ENCODE results near the gene DAB2IP. TPM values are rescaled to one million over a fixed set of nuclear protein-coding genes. Genes with fewer than 3 reads are reported as not detected.

The DAB2IP gene
- total RNA-seq, 1 donor from 2014 or later = 104 TPM

DNA sequence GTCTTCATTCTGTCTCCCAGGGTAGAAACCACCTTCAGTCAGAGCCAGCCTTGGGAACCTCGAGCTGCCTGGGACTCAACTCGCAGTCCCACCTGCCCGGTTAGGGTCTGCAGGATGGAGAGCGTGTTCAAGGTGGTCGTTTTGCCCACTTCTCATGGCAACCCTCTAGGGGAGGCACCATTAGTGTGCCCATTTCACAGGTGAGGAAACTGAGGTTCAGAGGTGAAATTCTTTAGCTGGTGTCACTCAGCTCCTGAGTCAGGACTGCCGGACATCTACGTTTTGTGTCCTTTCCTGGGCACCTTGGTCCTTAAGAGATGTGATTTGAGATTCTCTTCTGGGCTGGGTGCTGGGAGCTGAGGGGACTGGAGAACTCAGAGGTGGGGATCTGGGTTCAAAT lies 30.0 kb downstream of the DAB2IP start:
- no peaks in the 10 kb centered on the region for H3K9me3 Mint-ChIP-seq (ENCODE audit: unreplicated experiment)
- peaks cover 11% of the 10 kb centered on the region for H3K4me1 Mint-ChIP-seq (ENCODE audit: unreplicated experiment)
- no peak for DNase-seq (ENCODE audit: low spot score)
- H3K27me3 Mint-ChIP-seq (ENCODE audit: unreplicated experiment) = peaks cover 6% of the 10 kb centered on the region
- H3K36me3 Mint-ChIP-seq (ENCODE audit: low read depth, unreplicated experiment) = peaks cover 16% of the 10 kb centered on the region
- no peak for TF ChIP-seq CTCF (IDR thresholded peaks at IDR 0.05; ENCODE audit: unreplicated experiment)
- H3K27ac Mint-ChIP-seq (ENCODE audit: unreplicated experiment) = no peak overlapping the region
- no peak overlapping the region for H3K4me3 Mint-ChIP-seq (ENCODE audit: unreplicated experiment)

GRCh38 chr9:121682201-121682600 lies 30.8 kb downstream of the DAB2IP start:
- Mint-ChIP-seq H3K36me3 (ENCODE audit: low read depth, unreplicated experiment) (peaks cover 16% of the 10 kb centered on the region), H3K4me3 (ENCODE audit: unreplicated experiment) (no peak overlapping the region)

GRCh38 chr9:121682926-121683515 lies 31.6 kb downstream of the DAB2IP start:
- Mint-ChIP-seq H3K27me3 (ENCODE audit: unreplicated experiment) (peaks cover 4% of the 10 kb centered on the region), H3K4me3 (ENCODE audit: unreplicated experiment) (peak overlapping the region; percentile 47), H3K27ac (ENCODE audit: unreplicated experiment) (no peak overlapping the region), H3K4me1 (ENCODE audit: unreplicated experiment) (peaks cover 9% of the 10 kb centered on the region), H3K36me3 (ENCODE audit: low read depth, unreplicated experiment) (peaks cover 16% of the 10 kb centered on the region), H3K9me3 (ENCODE audit: unreplicated experiment) (no peaks in the 10 kb centered on the region)
- TF ChIP-seq CTCF (IDR thresholded peaks at IDR 0.05; ENCODE audit: unreplicated experiment) = no peak
- no peak for DNase-seq (ENCODE audit: low spot score)

More at GRCh38 chr9:121682201-121682600, 30.8 kb downstream of the DAB2IP start:
- Mint-ChIP-seq H3K27ac (ENCODE audit: unreplicated experiment) (no peak overlapping the region), H3K4me1 (ENCODE audit: unreplicated experiment) (peaks cover 9% of the 10 kb centered on the region), H3K27me3 (ENCODE audit: unreplicated experiment) (peaks cover 4% of the 10 kb centered on the region), H3K9me3 (ENCODE audit: unreplicated experiment) (no peaks in the 10 kb centered on the region)
- no peak for TF ChIP-seq CTCF (IDR thresholded peaks at IDR 0.05; ENCODE audit: unreplicated experiment)
- no peak for DNase-seq (ENCODE audit: low spot score)

DNA sequence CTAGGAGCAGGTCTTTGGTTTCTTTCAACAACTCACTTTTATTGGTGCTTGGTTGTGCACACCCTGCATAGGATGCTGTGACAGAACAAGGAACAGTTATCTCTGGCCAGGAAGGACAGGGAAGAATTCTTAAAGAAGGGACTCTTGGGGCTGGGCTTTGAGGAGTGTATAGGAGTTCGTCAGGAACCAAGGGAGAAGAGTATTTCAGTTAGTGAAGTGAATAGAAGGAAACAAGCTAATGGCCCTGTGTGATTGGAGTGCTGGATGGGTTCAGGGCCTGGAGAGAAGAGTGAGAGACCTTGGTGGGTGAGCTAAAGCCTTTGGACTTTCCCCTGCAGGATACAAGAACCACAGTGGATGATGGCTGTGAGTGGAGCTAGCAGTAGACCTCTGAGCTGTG lies 32.2 kb downstream of the DAB2IP start:
- Mint-ChIP-seq H3K4me3 (ENCODE audit: unreplicated experiment) (peak overlapping the region; percentile 47), H3K36me3 (ENCODE audit: low read depth, unreplicated experiment) (peaks cover 20% of the 10 kb centered on the region), H3K27ac (ENCODE audit: unreplicated experiment) (no peak overlapping the region), H3K27me3 (ENCODE audit: unreplicated experiment) (peaks cover 6% of the 10 kb centered on the region), H3K9me3 (ENCODE audit: unreplicated experiment) (no peaks in the 10 kb centered on the region), H3K4me1 (ENCODE audit: unreplicated experiment) (peaks cover 9% of the 10 kb centered on the region)
- no peak for DNase-seq (ENCODE audit: low spot score)
- TF ChIP-seq CTCF (IDR thresholded peaks at IDR 0.05; ENCODE audit: unreplicated experiment) = no peak

GRCh38 chr9:121684381-121685145 lies 33.1 kb downstream of the DAB2IP start:
- Mint-ChIP-seq H3K27ac (ENCODE audit: unreplicated experiment) (no peak overlapping the region), H3K4me3 (ENCODE audit: unreplicated experiment) (no peak overlapping the region), H3K9me3 (ENCODE audit: unreplicated experiment) (no peaks in the 10 kb centered on the region), H3K4me1 (ENCODE audit: unreplicated experiment) (peaks cover 9% of the 10 kb centered on the region), H3K36me3 (ENCODE audit: low read depth, unreplicated experiment) (peaks cover 20% of the 10 kb centered on the region), H3K27me3 (ENCODE audit: unreplicated experiment) (peaks cover 8% of the 10 kb centered on the region)
- peak; percentile 69 for DNase-seq (ENCODE audit: low spot score)
- TF ChIP-seq CTCF (IDR thresholded peaks at IDR 0.05; ENCODE audit: unreplicated experiment) = peak; percentile 61

All from endothelial cell (in vitro differentiated cells).